GM18870 (cell line): ENCODE measurements around the gene BMP2K.
"Not testable (repeated sequence)": the region's sequence is repeated elsewhere in the genome, so short reads cannot be mapped to it uniquely, and the experiment has no call there.

Experiments
- ATAC-seq: cut with Tn5 transposase; IDR thresholded peaks from one replicate; pipeline ENCODE4 v1.9.1; 2021; ENCODE audit warnings: moderate library complexity; ENCODE audit not compliant: unreplicated experiment

The BMP2K gene

DNA sequence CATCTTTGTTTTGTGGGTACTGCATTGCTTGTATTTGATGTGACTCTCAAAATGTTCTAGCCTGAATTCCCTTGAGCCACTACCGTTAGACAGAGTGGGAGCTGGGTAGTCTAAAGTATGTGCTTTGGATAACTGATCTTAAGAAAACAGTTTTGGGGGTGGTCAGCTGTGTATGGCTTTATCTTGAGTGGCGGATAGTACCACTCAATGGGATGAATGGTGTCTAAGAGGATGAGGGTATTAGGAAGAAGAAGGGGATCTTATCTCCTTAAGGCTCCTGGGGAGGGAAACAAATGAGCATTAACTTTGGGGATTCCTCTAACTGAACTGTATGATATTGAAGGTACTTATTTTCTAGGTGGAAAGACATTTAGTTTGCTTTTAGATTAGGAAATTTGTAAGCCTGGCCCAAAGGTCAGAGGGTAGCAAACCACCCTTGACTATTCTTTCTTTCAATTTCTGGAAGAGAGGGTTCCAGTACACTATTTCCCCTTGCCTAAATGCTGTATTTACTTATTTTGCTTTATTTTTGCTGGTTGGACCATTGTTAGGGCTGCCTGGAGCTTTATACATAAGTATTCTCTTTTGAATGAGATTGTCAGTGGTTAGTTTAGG lies 11.3 kb downstream of the BMP2K start:
- ATAC-seq = no peak

DNA sequence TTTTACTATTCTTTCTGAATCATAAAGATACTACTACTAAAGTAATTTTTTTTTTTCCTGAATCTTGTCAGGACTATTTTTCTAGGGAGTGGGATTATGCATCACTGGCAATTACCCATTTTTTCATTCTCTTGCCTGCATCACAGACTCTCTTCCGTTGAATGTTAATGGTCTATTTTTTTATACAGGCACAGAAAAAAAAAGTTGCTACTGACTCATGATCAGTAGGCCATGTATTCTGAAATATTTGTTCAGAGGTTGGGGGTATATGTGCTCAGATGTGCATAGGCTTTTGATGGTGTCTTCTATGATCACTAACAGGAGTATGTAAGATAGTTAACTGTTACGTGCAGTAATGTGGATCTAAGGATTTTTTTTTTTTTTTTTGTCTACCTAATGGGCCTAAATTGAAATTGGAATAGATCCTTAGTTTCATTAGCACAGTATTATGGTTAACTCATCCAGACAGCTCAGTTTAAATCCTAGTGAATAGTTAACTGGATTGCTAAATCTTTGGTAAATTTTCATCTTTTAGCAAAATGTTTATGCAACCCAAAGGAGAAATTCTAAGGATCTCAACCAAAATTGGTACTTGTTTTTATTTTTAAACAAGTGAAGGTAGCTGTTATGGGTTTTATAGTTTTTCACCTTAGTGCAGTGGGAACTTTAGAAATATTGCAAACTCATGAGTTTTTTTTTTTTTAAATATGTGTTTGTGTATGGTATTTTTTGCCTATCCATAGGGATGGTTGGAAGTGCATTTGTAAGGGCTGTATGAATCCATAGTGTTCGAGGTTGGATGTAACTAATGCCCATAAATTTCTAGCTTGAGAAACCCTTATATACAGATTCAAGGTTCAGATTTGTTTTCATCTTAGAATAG lies 12.1 kb downstream of the BMP2K start:
- ATAC-seq = no peak

DNA sequence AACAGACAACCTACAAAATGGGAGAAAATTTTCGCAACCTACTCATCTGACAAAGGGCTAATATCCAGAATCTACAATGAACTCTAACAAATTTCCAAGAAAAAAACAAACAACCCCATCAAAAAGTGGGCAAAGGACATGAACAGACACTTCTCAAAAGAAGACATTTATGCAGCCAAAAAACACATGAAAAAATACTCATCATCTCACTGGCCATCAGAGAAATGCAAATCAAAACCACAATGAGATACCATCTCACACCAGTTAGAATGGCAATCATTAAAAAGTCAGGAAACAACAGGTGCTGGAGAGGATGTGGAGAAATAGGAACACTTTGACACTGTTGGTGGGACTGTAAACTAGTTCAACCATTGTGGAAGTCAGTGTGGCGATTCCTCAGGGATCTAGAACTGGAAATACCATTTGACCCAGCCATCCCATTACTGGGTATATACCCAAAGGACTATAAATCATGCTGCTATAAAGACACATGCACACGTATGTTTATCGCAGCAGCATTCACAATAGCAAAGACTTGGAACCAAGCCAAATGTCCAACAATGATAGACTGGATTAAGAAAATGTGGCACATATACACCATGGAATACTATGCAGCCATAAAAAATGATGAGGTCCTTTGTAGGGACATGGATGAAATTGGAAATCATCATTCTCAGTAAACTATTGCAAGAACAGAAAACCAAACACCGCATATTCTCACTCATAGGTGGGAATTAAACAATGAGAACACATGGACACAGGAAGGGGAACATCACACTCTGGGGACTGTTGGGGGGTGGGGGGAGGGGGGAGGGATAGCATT lies 19.7 kb downstream of the BMP2K start:
- ATAC-seq = not testable (repeated sequence)

DNA sequence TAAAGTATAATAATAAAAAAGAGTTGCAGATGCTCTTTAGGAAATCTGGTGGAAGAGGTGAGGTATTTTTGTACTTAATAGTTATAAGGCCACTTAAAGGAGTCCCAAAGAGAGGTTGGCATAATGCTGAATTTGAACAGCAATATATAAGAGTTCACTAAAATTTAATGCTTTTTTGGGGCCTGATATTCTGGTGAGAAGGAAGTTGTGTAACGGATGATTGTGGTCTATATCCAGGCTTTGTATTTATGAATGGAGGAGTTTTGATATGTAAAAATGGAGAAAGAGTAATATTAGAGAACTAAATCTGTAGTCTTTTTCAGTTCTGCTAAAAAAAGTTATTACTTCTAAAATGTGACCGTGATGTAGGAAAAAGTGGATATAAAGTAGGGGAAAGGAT lies 20.4 kb downstream of the BMP2K start:
- ATAC-seq = no peak

DNA sequence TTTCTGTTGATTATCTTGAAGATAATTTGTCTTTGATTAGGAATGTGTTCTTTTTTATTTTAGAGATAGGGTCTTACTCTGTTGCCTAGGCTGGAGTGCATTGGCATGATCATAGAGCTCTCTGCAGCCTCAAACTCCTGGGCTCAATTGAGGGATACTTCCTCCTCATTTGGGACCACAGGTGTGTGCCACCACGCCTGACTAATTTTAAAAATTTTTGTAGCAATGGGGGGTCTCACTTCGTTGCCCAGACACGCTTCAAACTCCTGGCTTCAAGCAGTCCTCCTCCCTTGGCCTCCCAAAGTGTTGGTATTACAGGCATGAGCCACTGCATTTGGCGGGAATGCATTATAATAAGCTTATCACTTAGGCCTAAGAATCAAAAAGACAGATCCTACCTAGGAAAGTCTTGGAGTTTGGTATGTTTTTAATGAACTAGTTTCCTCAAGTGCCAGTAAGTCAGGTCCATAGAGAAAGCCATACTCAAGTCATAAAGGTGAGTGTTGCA lies 21.7 kb downstream of the BMP2K start:
- no peak for ATAC-seq

DNA sequence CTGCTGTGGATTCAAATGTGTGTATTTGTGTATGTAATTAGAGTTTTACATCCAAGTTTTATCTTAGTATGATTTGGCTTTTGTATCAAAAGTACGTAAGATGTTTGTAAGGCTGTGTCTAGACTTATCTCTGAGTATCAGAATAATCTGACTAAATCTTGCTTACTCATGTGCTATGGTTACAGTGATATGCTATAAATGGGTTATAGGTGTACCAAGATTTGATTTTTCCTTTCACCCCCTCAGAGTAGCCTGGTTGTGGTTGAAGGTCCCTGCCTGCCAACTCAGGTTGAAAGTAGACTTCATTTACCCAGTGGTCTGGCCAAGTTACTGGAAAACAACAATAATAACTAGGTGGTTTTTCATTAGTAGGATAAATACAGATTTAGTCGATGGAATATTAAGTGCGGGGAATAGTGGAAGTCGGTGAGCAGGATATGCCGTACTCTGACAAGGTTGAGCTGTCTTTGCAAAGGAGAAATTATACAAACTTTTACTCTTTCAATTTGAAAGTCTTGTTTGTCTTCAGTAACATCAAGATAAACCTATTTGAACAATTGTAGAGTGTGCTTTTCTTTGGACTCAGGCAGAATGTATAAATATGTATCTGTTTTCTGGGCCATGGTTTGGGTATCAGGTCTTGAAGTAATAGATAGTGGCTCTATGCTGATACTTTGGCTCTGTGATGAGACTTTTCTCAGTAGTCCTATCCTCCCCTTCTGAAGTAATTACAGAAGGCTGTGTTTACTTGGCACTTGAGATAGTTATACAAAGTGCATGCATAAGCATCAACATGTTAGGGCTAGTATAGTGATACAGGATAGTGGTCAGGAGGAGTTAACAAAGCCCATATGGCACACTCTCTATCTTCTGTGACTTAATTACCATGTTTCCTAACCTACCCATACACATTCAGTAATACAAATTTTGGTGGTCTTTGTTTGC lies 23.7 kb downstream of the BMP2K start:
- peak; percentile 48 for ATAC-seq

DNA sequence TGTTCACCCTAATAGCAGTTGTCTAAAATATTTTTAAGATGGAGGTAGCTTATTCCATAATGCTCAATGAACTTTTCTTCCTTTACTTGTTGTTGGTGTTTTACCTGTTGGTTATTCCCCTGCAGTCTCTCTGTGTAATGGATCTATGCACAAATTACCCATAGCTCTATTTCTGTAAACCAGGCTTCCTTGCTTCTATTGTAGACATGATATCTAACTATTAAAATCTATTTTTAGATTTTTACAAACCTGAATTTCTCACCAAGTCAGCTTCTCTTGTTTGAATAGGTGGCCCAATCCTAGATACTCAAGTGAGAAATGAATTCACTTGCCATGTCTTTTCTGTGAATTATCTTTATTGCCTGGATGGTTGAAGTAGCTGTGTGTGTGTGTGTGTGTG lies 24.8 kb downstream of the BMP2K start:
- ATAC-seq = no peak

DNA sequence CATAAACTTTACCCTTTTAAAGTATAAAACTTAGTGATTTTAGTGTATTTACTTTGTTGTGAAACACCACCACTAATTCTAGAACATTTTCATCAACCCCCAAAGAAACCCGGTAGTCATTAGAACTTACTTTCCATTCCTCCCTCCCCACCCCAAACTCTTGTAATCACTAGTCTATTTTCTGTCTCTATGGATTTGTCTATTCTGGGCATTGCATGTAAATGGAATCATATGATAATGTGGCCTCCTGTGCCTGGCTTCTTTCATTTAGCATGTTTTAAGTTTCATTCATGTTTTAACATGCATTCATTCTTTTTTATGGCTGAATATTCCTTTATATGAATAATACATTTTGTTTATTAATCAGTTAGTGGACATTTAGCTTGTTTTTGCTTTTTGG lies 27.8 kb downstream of the BMP2K start:
- no peak for ATAC-seq

DNA sequence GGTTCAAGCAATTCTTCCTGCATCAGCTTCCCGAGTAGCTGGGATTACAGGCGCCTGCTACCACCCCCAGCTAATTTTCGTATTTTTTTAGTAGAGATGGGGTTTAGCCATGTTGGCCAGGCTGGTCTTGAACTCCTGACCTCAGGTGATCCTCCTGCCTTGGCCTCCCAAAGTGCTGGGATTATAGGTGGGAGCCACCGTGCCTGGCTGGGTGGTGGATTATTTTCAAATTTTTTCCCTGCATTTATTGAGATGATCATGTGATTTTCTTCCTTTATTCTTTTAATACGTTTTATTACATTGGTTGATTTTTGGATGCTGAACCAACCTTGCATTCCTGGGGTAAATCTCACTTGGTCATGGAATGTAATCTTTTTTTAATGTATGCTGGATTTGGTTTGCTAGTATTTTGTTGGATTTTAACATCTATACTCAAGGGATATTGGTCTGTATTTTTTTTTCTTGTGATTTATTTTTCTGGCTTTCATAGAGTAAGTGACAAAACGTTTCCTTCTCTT lies 30.9 kb downstream of the BMP2K start:
- ATAC-seq = no peak

DNA sequence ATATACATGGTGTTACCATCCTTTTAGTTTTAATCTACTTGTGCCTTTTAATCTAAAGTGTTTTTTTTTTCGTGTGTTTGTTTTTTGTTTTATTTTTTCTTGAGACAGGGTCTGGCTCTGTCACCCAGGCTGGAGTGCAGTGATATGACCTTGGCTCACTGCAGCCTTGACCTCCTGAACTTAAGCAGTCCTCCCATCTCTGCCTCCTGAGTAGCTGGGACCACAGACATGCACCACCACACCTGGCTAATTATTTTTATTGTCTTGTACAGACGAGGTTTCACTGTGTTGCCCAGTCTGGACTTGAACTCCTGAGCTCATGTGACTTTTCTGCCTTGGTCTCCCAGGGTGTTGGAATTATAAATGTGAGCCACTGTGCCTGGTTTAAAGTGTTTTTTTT lies 33.1 kb downstream of the BMP2K start:
- no peak for ATAC-seq

DNA sequence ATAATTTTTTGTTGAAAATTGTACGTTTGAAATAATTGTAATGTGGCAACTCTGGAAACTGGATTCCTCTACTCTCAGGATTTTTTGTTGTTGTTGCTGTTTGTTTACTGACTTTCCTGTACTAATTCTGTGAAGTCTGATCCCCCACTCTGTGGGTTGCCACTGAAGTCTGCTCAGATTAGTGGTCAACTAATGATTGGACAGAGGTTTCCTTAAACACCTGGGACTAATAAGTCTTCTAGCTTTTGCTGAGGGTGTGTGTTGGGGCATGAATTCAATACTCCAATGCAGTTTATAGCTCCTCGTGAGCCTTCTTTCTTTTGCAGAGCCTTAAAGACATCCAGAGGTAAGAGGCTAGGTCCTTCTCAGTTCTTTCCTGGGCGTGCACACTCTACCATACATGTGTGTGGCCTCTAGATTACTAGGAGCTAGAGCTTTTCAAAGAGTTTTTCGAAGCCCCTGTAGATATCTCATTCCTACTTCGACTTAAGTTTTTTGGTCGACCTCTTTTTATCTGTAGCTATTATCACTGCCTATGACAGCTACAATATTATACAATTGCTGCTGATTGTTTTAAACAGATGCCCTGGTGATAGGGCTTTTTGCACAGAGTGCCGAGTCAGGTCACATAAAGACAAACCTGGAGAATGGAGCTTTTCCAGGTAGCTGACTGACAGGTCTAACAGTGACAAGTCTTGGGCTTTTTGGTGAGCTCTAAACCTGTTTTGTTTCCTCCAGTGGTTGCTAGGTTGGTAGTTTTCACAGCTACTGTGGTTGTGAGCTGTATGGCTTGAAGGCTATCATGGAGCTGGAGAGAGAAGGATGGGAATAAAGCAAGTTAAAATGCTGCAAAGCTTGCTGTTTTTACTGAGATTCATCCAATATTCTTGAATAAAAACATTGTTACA lies 34.0 kb downstream of the BMP2K start:
- ATAC-seq = no peak

DNA sequence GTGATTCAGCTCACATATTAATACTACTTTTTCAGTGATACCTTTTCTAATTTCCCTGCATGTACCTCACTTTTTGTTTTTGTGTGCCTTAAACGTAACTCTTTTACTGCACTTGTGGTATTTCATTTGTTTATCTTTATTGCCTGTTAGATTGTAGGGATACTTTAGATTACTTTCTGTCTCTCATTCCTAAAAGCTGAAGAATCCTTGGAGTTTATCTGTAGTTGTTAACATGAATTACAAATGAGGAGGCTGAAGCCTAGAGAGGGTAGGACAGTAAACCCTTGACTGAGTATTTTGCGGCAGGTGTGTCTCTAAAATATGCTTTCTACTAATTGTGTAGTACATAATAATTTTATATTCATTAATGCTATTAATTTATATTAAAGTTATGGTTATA lies 34.9 kb downstream of the BMP2K start:
- no peak for ATAC-seq

DNA sequence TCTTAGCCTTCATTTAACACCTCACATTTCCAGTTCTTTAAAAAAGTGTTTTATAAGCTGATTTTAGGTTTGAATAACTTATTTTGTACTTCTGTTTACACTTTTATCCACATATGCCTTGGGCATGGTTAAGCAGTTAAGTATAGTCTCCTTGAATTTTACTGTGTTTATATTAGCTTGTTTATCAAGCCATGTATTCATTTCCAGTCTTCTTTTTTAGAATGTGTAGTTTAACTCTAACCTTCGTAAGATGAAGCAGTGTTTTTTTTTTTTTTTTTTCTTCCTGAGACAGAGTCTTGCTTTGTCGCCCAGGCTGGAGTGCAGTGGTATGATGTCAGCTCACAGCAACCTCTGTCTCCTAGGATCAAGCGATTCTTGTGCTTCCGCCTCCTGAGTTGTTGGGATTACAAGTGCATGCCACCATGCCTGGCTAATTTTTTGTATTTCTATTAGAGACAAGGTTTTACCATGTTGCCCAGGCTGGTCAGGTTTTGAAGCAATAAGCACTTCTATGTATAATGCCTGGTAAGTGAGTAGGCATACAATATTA lies 42.5 kb downstream of the BMP2K start:
- no peak for ATAC-seq

DNA sequence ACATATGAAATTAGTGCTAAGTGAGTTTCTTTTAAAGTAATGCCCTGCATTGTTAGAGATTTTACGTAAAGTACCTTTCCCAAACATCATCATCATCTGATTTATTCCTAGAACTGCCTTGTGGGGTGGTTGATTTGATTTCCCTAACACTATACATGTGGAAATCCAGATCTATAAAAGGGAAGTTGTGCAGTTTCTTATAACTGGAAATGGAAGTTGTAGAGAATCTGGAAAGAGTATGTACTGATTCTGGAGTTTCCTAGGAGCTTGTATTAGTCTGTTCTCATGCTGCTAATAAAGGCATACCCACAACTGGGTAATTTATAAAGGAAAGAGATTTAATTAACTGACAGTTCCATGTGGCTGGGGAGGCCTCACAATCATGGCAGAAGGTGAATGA lies 47.9 kb downstream of the BMP2K start:
- no peak for ATAC-seq

DNA sequence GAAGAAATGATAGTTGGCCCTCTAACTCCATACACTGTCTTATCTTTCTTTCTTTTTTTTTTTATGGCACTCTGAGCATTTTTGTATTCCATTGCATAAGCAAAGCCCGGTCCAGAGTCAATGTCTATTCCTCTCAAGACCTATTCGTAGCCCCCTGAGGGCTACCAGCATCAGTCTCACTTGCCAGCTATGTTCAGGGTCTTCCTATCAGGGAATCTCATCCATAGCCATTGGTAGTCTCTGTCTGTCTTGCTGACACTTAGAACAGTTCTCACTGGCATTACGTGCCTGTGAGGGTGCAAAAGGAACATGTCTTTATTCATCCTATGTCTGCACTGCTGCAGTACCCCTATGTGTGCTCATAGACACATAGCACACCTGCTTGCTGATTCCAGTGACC lies 51.0 kb downstream of the BMP2K start:
- no peak for ATAC-seq

DNA sequence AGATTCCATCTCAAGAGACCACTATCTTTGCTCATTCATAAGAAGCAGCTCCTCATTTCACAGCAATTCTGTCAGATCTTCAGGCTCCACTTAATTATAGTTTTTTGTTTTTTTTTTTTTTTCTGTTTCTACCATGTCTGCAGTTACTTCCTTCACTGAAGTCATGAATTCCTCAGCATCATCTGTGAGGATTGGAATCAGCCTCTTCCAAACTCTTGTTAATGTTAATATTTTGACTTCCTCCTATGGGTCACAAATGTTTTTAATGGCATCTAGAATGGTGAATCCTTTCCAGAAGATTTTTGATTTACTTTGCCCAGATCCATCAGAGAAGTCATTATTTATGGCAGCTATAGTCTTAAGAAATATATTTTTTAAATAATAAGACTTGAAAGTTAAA lies 53.1 kb downstream of the BMP2K start:
- no peak for ATAC-seq

DNA sequence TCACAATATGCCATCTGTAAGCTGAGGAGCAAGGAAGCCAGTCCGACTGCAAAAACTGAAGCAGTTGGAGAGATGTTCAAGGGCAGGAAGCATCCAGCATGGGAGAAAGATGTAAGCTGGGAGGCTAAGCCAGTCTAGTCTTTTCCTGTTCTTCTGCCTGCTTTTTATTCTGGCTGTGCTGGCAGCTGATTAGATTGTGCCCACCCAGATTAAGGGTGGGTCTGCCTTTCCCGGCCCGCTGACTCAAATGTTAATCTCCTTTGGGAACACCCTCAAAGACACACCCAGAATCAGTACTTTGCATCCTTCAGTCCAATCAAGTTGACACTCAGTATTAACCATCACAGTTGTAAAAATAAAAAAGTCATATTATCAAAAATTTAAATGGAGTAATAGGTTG lies 63.5 kb downstream of the BMP2K start:
- ATAC-seq = not testable (repeated sequence)

DNA sequence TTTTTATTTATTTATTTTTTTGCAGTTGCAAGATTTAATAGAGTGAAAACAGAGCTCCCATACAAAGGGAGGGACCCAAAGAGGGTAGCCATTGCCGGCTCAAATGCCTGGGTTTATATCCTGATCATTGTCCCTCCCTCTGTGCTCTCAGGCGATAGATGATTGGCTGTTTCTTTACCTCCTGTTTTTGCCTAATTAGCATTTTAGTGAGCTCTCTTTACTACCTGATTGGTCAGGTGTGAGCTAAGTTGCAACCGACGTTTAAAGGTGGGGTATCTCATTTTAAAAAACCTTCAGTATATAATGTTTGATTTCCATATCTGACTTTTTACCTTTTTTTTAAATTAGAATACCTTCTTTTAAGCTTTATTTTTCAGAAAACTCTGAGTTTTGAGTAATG lies 64.1 kb downstream of the BMP2K start:
- not testable (repeated sequence) for ATAC-seq

DNA sequence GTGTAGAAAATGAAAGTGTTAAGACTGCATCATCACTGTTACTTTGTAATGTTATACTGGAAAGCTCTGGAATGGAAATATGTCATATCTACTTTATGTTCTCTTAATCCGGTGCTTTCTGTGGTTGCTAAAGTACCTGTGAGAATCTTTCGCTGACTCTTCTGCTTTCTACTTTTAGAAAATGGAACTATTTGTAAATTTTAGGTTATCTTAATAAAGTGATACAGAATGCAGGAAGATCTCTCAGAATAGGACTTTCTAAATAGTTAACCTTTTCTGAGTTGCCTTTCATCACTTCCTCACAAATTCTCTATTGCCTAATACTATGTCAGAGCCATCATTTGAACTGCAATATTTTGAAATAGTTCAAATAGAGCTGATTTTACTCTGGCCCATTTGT lies 69.3 kb downstream of the BMP2K start:
- peak; percentile 65 for ATAC-seq
